ENCODE results near the gene XIRP1.

XIRP1 gene

GRCh38 chr3:39184968-39185285, 7.5 kb downstream of the XIRP1 start:
- Histone ChIP-seq H3K27ac (ENCODE audit: low read length) (no peak overlapping the region), H3K4me2 (ENCODE audit: low read depth, low read length) (no peak overlapping the region)

GRCh38 chr3:39184081-39184967, 8.1 kb downstream of the XIRP1 start:
- Histone ChIP-seq H3K9me2 (replicated peaks; ENCODE audit: insufficient read depth, low read length) (no peaks in the 10 kb centered on the region), H2AFZ (ENCODE audit: low read length) (no peak overlapping the region), H3K4me1 (ENCODE audit: low read length) (peaks cover 5% of the 10 kb centered on the region), H3K27me3 (replicated peaks; ENCODE audit: insufficient read depth, low read length) (no peaks in the 10 kb centered on the region), H3K36me3 (replicated peaks; ENCODE audit: insufficient read depth, low read length) (no peaks in the 10 kb centered on the region), H3K9me3 (replicated peaks; ENCODE audit: insufficient read depth, low read length) (no peaks in the 10 kb centered on the region), H3K27ac (ENCODE audit: low read length) (no peak overlapping the region), H4K20me1 (ENCODE audit: insufficient read depth, low read length) (no peaks in the 10 kb centered on the region), H3K79me2 (ENCODE audit: low read length) (no peaks in the 10 kb centered on the region), H3K4me2 (ENCODE audit: low read depth, low read length) (no peak overlapping the region), H3F3A (ENCODE audit: insufficient read depth, low read length) (0 out of 2 replicates have a peak, but pooled peaks cover 9% of the 10 kb centered on the region), H3K9ac (ENCODE audit: low read length) (no peak overlapping the region), H3K4me3 (ENCODE audit: low read length) (no peak overlapping the region)
- no peak for DNase-seq
- TF ChIP-seq EZH2 (optimal IDR thresholded peaks at IDR 0.05; ENCODE audit: low read depth, low read length) (no peak), CTCF (IDR thresholded peaks at IDR 0.05; ENCODE audit: low read length) (no peak), EZH2phosphoT487 (IDR thresholded peaks at IDR 0.05; ENCODE audit: low read length) (no peak)

More at GRCh38 chr3:39184968-39185285, 7.5 kb downstream of the XIRP1 start:
- Histone ChIP-seq H3K4me1 (ENCODE audit: low read length) (peaks cover 10% of the 10 kb centered on the region), H3K9me2 (replicated peaks; ENCODE audit: insufficient read depth, low read length) (no peaks in the 10 kb centered on the region), H3K4me3 (ENCODE audit: low read length) (no peak overlapping the region), H3F3A (ENCODE audit: insufficient read depth, low read length) (0 out of 2 replicates have a peak, but pooled peaks cover 7% of the 10 kb centered on the region), H3K36me3 (replicated peaks; ENCODE audit: insufficient read depth, low read length) (no peaks in the 10 kb centered on the region), H4K20me1 (ENCODE audit: insufficient read depth, low read length) (no peaks in the 10 kb centered on the region), H3K79me2 (ENCODE audit: low read length) (no peaks in the 10 kb centered on the region), H3K9me3 (replicated peaks; ENCODE audit: insufficient read depth, low read length) (no peaks in the 10 kb centered on the region), H2AFZ (ENCODE audit: low read length) (no peak overlapping the region), H3K27me3 (replicated peaks; ENCODE audit: insufficient read depth, low read length) (no peaks in the 10 kb centered on the region), H3K9ac (ENCODE audit: low read length) (no peak overlapping the region)
- no peak for TF ChIP-seq EZH2 (optimal IDR thresholded peaks at IDR 0.05; ENCODE audit: low read depth, low read length)
- no peak for TF ChIP-seq CTCF (IDR thresholded peaks at IDR 0.05; ENCODE audit: low read length)
- TF ChIP-seq EZH2phosphoT487 (IDR thresholded peaks at IDR 0.05; ENCODE audit: low read length) = no peak
- DNase-seq = no peak

- H3K9ac ChIP-seq (ENCODE audit: low read length) = no peak overlapping the region
- H4K20me1 ChIP-seq (ENCODE audit: insufficient read depth, low read length) = no peaks in the 10 kb centered on the region
- H2AFZ ChIP-seq (ENCODE audit: low read length) = no peak overlapping the region
- no peaks in the 10 kb centered on the region for H3K9me2 ChIP-seq (replicated peaks; ENCODE audit: insufficient read depth, low read length)
- H3K4me1 ChIP-seq (ENCODE audit: low read length) = peaks cover 7% of the 10 kb centered on the region
- no peaks in the 10 kb centered on the region for H3K9me3 ChIP-seq (replicated peaks; ENCODE audit: insufficient read depth, low read length)
- no peak for TF ChIP-seq EZH2phosphoT487 (IDR thresholded peaks at IDR 0.05; ENCODE audit: low read length)
- TF ChIP-seq EZH2 (optimal IDR thresholded peaks at IDR 0.05; ENCODE audit: low read depth, low read length) = no peak
- no peak for TF ChIP-seq CTCF (IDR thresholded peaks at IDR 0.05; ENCODE audit: low read length)
- H3K27ac ChIP-seq (ENCODE audit: low read length) = no peak overlapping the region
- no peak for DNase-seq
- H3K27me3 ChIP-seq (replicated peaks; ENCODE audit: insufficient read depth, low read length) = no peaks in the 10 kb centered on the region
- H3K79me2 ChIP-seq (ENCODE audit: low read length) = no peaks in the 10 kb centered on the region
- no peak overlapping the region for H3K4me2 ChIP-seq (ENCODE audit: low read depth, low read length)
- H3K4me3 ChIP-seq (ENCODE audit: low read length) = no peak overlapping the region
- 0 out of 2 replicates have a peak, but pooled peaks cover 9% of the 10 kb centered on the region for H3F3A ChIP-seq (ENCODE audit: insufficient read depth, low read length)
- H3K36me3 ChIP-seq (replicated peaks; ENCODE audit: insufficient read depth, low read length) = no peaks in the 10 kb centered on the region
Measured at GRCh38 chr3:39183211-39184080, 8.9 kb downstream of the XIRP1 start.

Measured in MM.1S (cell line).